HCT116 (cell line): ENCODE data around the gene GPS1. TPM values are rescaled to one million over a fixed set of nuclear protein-coding genes. Genes with fewer than 3 reads are reported as not detected.

ENCODE experiments used
- ATAC-seq: fragments of 200-7000 bp; cut with Tn5 transposase; 2 replicates; pipeline ENCODE4 v1.9.1; 2020; ENCODE audit warnings: mild to moderate bottlenecking, moderate library complexity
- BruUV-seq: library from RNA; stranded (reverse); fragments of 400-500 nt; replicated peaks from 2 replicates; lab custom pipeline; 2021; lab: Mats Ljungman, UMichigan
- CTCF ChIA-PET: fragments of 300-600 bp; sonication (Branson Sonifier 250); formaldehyde crosslinking; loops from one replicate; lab custom pipeline; 2021; ENCODE audit warnings: antibody characterized with exemption; lab: Charles Lee
- POLR2A ChIA-PET: fragments of 300-600, 350-600 bp; sonication (Branson Sonifier 250); formaldehyde crosslinking; loops from one replicate; lab custom pipeline; 2021; ENCODE audit warnings: antibody characterized with exemption; lab: Charles Lee
- RAD21 ChIA-PET, 2 experiments: fragments of 300-600 bp; sonication (Branson Sonifier 250); formaldehyde crosslinking; loops; one replicate each; lab custom pipeline; 2023; ENCODE audit warnings: low total read pairs in 2 of 2; ENCODE audit not compliant: uncharacterized antibody in 2 of 2, unreplicated experiment in 2 of 2, low non-redundant PET in 1 of 2; lab: Charles Lee
- DNase-seq: peaks from one replicate; pipeline ENCODE4 v3.0.0-alpha.2; 2010; ENCODE audit warnings: low read depth, low spot score
- H2AFZ ChIP-seq: fragments of 200-600 bp; shearing (Covaris generic), sonication (generic); 2 replicates; pipeline ENCODE4 v1.6.1; 2017; ENCODE audit warnings: low read depth, mixed run types, mixed read lengths, antibody characterized with exemption, low read length; ENCODE audit not compliant: poor library complexity, severe bottlenecking
- H3K27ac ChIP-seq: 2 replicates; pipeline ENCODE4 v1.5.1; 2012; ENCODE audit warnings: low read depth, low read length
- H3K27me3 ChIP-seq: fragments of 200-600 bp; sonication (generic); 2 replicates; pipeline ENCODE4 v1.6.1; 2016; ENCODE audit warnings: mixed run types, low read length, mixed read lengths; ENCODE audit not compliant: insufficient read depth
- H3K36me3 ChIP-seq, 2 experiments: fragments of 200-500 bp in 1 of 2; fragments of 200-600 bp in 1 of 2; sonication (Bioruptor generic) in 1 of 2; sonication (generic) in 1 of 2; 2 replicates each; pipeline versions ENCODE4 v1.5.1 to v1.6.1; 2014 to 2016; ENCODE audit warnings: low read length in 2 of 2, inconsistent platforms in 1 of 2, mixed read lengths in 1 of 2, mixed run types in 1 of 2; ENCODE audit not compliant: insufficient read depth in 2 of 2, control insufficient read depth in 1 of 2
- H3K4me1 ChIP-seq, 2 experiments: fragments of 200-600 bp in 1 of 2; sonication (generic) in 1 of 2; 2 replicates each; pipeline versions ENCODE4 v1.5.1 to v1.6.1; 2012 to 2017; ENCODE audit warnings: low read length in 2 of 2, inconsistent platforms in 1 of 2, mild to moderate bottlenecking in 1 of 2, mixed read lengths in 1 of 2, mixed run types in 1 of 2, moderate library complexity in 1 of 2; ENCODE audit not compliant: insufficient read depth in 2 of 2, control insufficient read depth in 1 of 2
- H3K4me2 ChIP-seq: fragments of 200-600 bp; sonication (generic); 2 replicates; pipeline ENCODE4 v1.6.1; 2017; ENCODE audit warnings: mixed run types, low read length, mixed read lengths
- H3K4me3 ChIP-seq, 2 experiments: fragments of 200-600 bp in 1 of 2; sonication (generic) in 1 of 2; replicated peaks in 1 of 2; 2 replicates each; pipeline ENCODE4 v1.5.1; 2011 to 2016; ENCODE audit warnings: low read length in 2 of 2, control low read depth in 1 of 2, low read depth in 1 of 2, mild to moderate bottlenecking in 1 of 2, mixed read lengths in 1 of 2, mixed run types in 1 of 2
- H3K79me2 ChIP-seq: fragments of 200-600 bp; sonication (generic); 2 replicates; pipeline ENCODE4 v1.6.1; 2017; ENCODE audit warnings: mild to moderate bottlenecking, mixed run types, low read length, moderate library complexity, mixed read lengths; ENCODE audit not compliant: insufficient read depth
- H3K9ac ChIP-seq: fragments of 200-600 bp; sonication (generic); 2 replicates; pipeline ENCODE4 v1.6.1; 2016; ENCODE audit warnings: low read length, mixed read lengths
- H3K9me2 ChIP-seq: fragments of 200-600 bp; sonication (generic), shearing (Covaris generic); 2 replicates; pipeline ENCODE4 v1.6.1; 2017; ENCODE audit warnings: mixed run types, mild to moderate bottlenecking, moderate library complexity; ENCODE audit not compliant: insufficient read depth
- H3K9me3 ChIP-seq, 2 experiments: fragments of 200-500 bp in 1 of 2; fragments of 200-600 bp in 1 of 2; sonication (Bioruptor generic) in 1 of 2; sonication (generic) in 1 of 2; 2 replicates each; pipeline ENCODE4 v1.6.1; 2014 to 2017; ENCODE audit warnings: low read length in 2 of 2, mixed read lengths in 2 of 2, inconsistent platforms in 1 of 2, low read depth in 1 of 2, mild to moderate bottlenecking in 1 of 2, mixed run types in 1 of 2, moderate library complexity in 1 of 2; ENCODE audit not compliant: control insufficient read depth in 1 of 2, insufficient read depth in 1 of 2
- H4K20me1 ChIP-seq: fragments of 200-600 bp; sonication (generic), shearing (Covaris generic); 2 replicates; pipeline ENCODE4 v1.6.1; 2017; ENCODE audit warnings: mixed run types, mild to moderate bottlenecking, moderate library complexity; ENCODE audit not compliant: insufficient read depth
- EZH2phosphoT487 ChIP-seq: fragments of 200-600 bp; IDR thresholded peaks from 2 replicates; pipeline ENCODE4 v1.6.1; 2018; ENCODE audit warnings: antibody characterized with exemption, borderline replicate concordance
- MAX ChIP-seq: IDR thresholded peaks from 2 replicates; pipeline ENCODE4 v1.6.1; 2012
- RAD21 ChIP-seq: IDR thresholded peaks from 2 replicates; pipeline ENCODE4 v1.6.1; 2012; ENCODE audit warnings: low read depth, mild to moderate bottlenecking
- SIN3A ChIP-seq: IDR thresholded peaks from 2 replicates; pipeline ENCODE4 v1.6.1; 2012; ENCODE audit warnings: low read depth
- TCF7L2 ChIP-seq: IDR thresholded peaks from 2 replicates; pipeline ENCODE4 v1.7.0; 2011; ENCODE audit warnings: borderline replicate concordance, inconsistent platforms; ENCODE audit not compliant: insufficient read depth, insufficient read length; ENCODE audit errors: extremely low read depth
- intact Hi-C: fragments of 100-400 bp; cut with micrococcal nuclease; formaldehyde crosslinking; loops from 2 replicates; pipeline ENCODE4 v1.10.0; 2022
- total RNA-seq: library from RNA; stranded (reverse); gene quantifications from one replicate; pipeline ENCODE4 v1.2.1, GENCODE V29; 2021; ENCODE audit not compliant: unreplicated experiment

The GPS1 gene
- total RNA-seq, 1 experiment from 2014 or later: 205 TPM

GRCh38 chr17:82019690-82020571 lies 31.8 kb upstream of the GPS1 start (continued):
- no peak for TF ChIP-seq TCF7L2

- Histone ChIP-seq H3K4me3 (no peak overlapping the region; a peak in 1 of 4 replicates), H3K9ac (no peak overlapping the region), H2AFZ (no peak overlapping the region), H3K9me2 (no peaks in the 10 kb centered on the region), H3K9me3 (no peaks in the 10 kb centered on the region), H3K4me1 (peaks cover 29 to 47% of the 10 kb centered on the region in 2 experiments), H3K27ac (peak overlapping the region; percentile 96), H3K79me2 (peaks cover 46% of the 10 kb centered on the region), H3K36me3 (peaks cover 0 to 10% of the 10 kb centered on the region in 2 experiments; a peak in 1 of 4 replicates), H3K27me3 (no peaks in the 10 kb centered on the region), H3K4me2 (peak overlapping the region; percentile 80), H4K20me1 (peaks cover 4% of the 10 kb centered on the region; the same call in 1 of the 2 replicates)
- DNase-seq (no peak), ATAC-seq (no peak)
- intact Hi-C loops: loop anchor here (1.0 to 5.0 kb wide), 5 partner anchors 18 to 732 kb away; partner anchors contain the start of genes PCYT2 and TBCD
- POLR2A ChIA-PET: interaction anchor here (0.7 to 1.5 kb wide), 6 partner anchors 10 to 151 kb away, joined by 3 to 4 read pairs (median 3); partner anchors contain the start of genes DCXR, MAFG and RAC3
- RAD21 ChIA-PET: interaction anchor here (0.6 to 5.3 kb wide), 4 partner anchors 53 to 78 kb away, joined by 3 to 50 read pairs (median 22); partner anchors contain the start of gene NOTUM (in 2 of the 2)
- CTCF ChIA-PET: interaction anchor here (0.9 to 5.3 kb wide), 18 partner anchors 10 to 345 kb away, joined by 3 to 151 read pairs (median 5); partner anchors contain the start of genes ARHGDIA, DCXR, MAFG and NOTUM
- TF ChIP-seq RAD21 (no peak), SIN3A (no peak), MAX (no peak), EZH2phosphoT487 (no peak)
- BruUV-seq: no TSS peak
Observed at GRCh38 chr17:82020572-82021106, 31.1 kb upstream of the GPS1 start.
